K562 (cell line): Measurements from ENCODE around the gene CEP44. TPM values are rescaled to one million over a fixed set of nuclear protein-coding genes. Genes with fewer than 3 reads are reported as not detected.
A peak's percentile ranks its signal among the peaks of the same experiment; 100 is the strongest.

ENCODE experiments used
- ATAC-seq: fragments of 200-7000 bp; cut with Tn5 transposase; 3 replicates; pipeline ENCODE4 v1.9.1; 2020; ENCODE audit warnings: moderate library complexity
- BruUV-seq: library from RNA; stranded (reverse); fragments of 400-500 nt; replicated peaks from 2 replicates; lab custom pipeline; 2021; lab: Mats Ljungman, UMichigan
- CTCF ChIA-PET: fragments of 300-600 bp; formaldehyde crosslinking; extraction: SDS; loops from one replicate; lab custom pipeline; 2021; ENCODE audit warnings: low intra/inter-chr PET ratio; lab: Yijun Ruan, JAX
- POLR2A ChIA-PET: fragments of 300-600, 350-650 bp; sonication (Branson Sonifier 250); formaldehyde crosslinking; extraction: SDS; loops from one replicate; lab custom pipeline; 2021; ENCODE audit warnings: antibody characterized with exemption, inconsistent platforms; lab: Yijun Ruan, JAX
- DNase-seq, 4 experiments: peaks; one replicate each; pipeline versions ENCODE4 v3.0.0 to v3.0.0-alpha.2; 2011 to 2018; ENCODE audit warnings: low spot score in 3 of 4, mixed read lengths in 3 of 4; ENCODE audit errors: extremely low read depth in 1 of 4
- FAIRE-seq: peaks from 2 replicates; lab custom pipeline; 2011; peaks lifted over from hg19 to GRCh38; lab: Jason Lieb, UNC
- H2AFZ ChIP-seq: 2 replicates; pipeline ENCODE4 v1.6.0; 2011; ENCODE audit warnings: low read depth, low read length, control low read depth, inconsistent platforms
- H3K27ac ChIP-seq: fragments of 200-600 bp; 3 replicates; pipeline ENCODE4 v1.8.0; 2011; ENCODE audit warnings: low read depth, mild to moderate bottlenecking, control low read depth, inconsistent platforms, low read length, moderate library complexity, mixed read lengths; ENCODE audit errors: extremely low read depth
- H3K27me3 ChIP-seq, 2 experiments: fragments of 300-600 bp in 1 of 2; 2 replicates in 1 of 2; 3 replicates in 1 of 2; pipeline versions ENCODE4 v1.6.0 to v1.8.0; 2011; ENCODE audit warnings: inconsistent platforms in 2 of 2, low read length in 2 of 2, mild to moderate bottlenecking in 1 of 2, mixed read lengths in 1 of 2, moderate library complexity in 1 of 2; ENCODE audit not compliant: control insufficient read depth in 2 of 2, insufficient read depth in 2 of 2
- H3K36me3 ChIP-seq: fragments of 300-600 bp; 3 replicates; pipeline ENCODE4 v1.8.0; 2011; ENCODE audit warnings: mild to moderate bottlenecking, low read length, inconsistent platforms; ENCODE audit not compliant: control insufficient read depth, insufficient read depth
- H3K4me1 ChIP-seq, 2 experiments: fragments of 200-600 bp in 1 of 2; replicated peaks in 1 of 2; 2 replicates in 1 of 2; 3 replicates in 1 of 2; pipeline versions ENCODE4 v1.5.1 to v1.8.0; 2011; ENCODE audit warnings: inconsistent platforms in 2 of 2, low read length in 2 of 2, mild to moderate bottlenecking in 1 of 2, mixed read lengths in 1 of 2, moderate library complexity in 1 of 2; ENCODE audit not compliant: control insufficient read depth in 2 of 2, insufficient read depth in 2 of 2
- H3K4me2 ChIP-seq: 2 replicates; pipeline ENCODE4 v1.6.1; 2011; ENCODE audit warnings: low read length, control low read depth, inconsistent platforms, mixed read lengths; ENCODE audit not compliant: insufficient read depth
- H3K4me3 ChIP-seq: fragments of 200-600 bp; sonication (generic), shearing (Covaris generic); 2 replicates; pipeline ENCODE4 v1.5.1; 2016; ENCODE audit warnings: control low read depth, inconsistent platforms
- H3K79me2 ChIP-seq: fragments of 200-600 bp; 3 replicates; pipeline ENCODE4 v1.8.0; 2011; ENCODE audit warnings: low read length, inconsistent platforms; ENCODE audit not compliant: control insufficient read depth, insufficient read depth
- H3K9ac ChIP-seq, 2 experiments: 2 replicates each; pipeline versions ENCODE4 v1.6.0 to v1.6.1; 2011; ENCODE audit warnings: low read depth in 2 of 2, low read length in 2 of 2, control low read depth in 1 of 2, inconsistent platforms in 1 of 2, mild to moderate bottlenecking in 1 of 2, mixed read lengths in 1 of 2; ENCODE audit not compliant: insufficient read depth in 1 of 2
- H3K9me1 ChIP-seq: one replicate; pipeline ENCODE4 v1.6.0; 2011; ENCODE audit warnings: inconsistent platforms, mild to moderate bottlenecking, low read length, moderate library complexity; ENCODE audit not compliant: control insufficient read depth, insufficient read depth
- H3K9me3 ChIP-seq: replicated peaks from 2 replicates; pipeline ENCODE4 v1.5.1; 2011; ENCODE audit warnings: low read depth, low read length, inconsistent platforms; ENCODE audit not compliant: control insufficient read depth, insufficient read depth
- H4K20me1 ChIP-seq: replicated peaks from 2 replicates; pipeline ENCODE4 v1.6.1; 2011; ENCODE audit warnings: low read length, inconsistent platforms, mixed read lengths; ENCODE audit not compliant: control insufficient read depth, insufficient read depth
- ARID1B ChIP-seq: fragments of 450-650 bp; IDR thresholded peaks from 2 replicates; pipeline ENCODE4 v1.6.1; 2016; ENCODE audit warnings: antibody characterized with exemption, mild to moderate bottlenecking, inconsistent platforms
- ATF3 ChIP-seq, 2 experiments: fragments of 450-650 bp in 1 of 2; sonication (generic) in 1 of 2; formaldehyde crosslinking in 1 of 2; IDR thresholded peaks in 1 of 2; conservative IDR thresholded peaks in 1 of 2; 2 replicates each; pipeline versions ENCODE4 v1.6.1 to v1.8.1; 2016 to 2023; ENCODE audit warnings: mild to moderate bottlenecking in 2 of 2, moderate library complexity in 2 of 2, inconsistent platforms in 1 of 2, missing genetic modification reagents in 1 of 2
- BDP1 ChIP-seq: IDR thresholded peaks from 3 replicates; pipeline ENCODE4 v1.6.1; 2011; ENCODE audit not compliant: insufficient read length, insufficient read depth
- CAMTA2 ChIP-seq: fragments of 250-450 bp; sonication (Bioruptor Pico); conservative IDR thresholded peaks from 2 replicates; pipeline ENCODE4 v1.5.1; 2022
- CBFA2T2 ChIP-seq: fragments of 450-650 bp; conservative IDR thresholded peaks from 2 replicates; pipeline ENCODE4 v1.6.1; 2017; ENCODE audit warnings: mild to moderate bottlenecking
- CCNT2 ChIP-seq: IDR thresholded peaks from 2 replicates; pipeline ENCODE4 v1.6.1; 2011; ENCODE audit warnings: borderline replicate concordance, low read depth, mild to moderate bottlenecking, moderate library complexity, mixed read lengths, low read length; ENCODE audit not compliant: insufficient read length; ENCODE audit errors: extremely low read depth
- EP300 ChIP-seq: IDR thresholded peaks from 2 replicates; pipeline ENCODE4 v1.6.1; 2012; ENCODE audit warnings: low read length, improper control_type of control experiment
- FOXA1 ChIP-seq: fragments of 450-650 bp; IDR thresholded peaks from 2 replicates; pipeline ENCODE4 v1.6.1; 2016; ENCODE audit warnings: mild to moderate bottlenecking, borderline replicate concordance
- HMBOX1 ChIP-seq: sonication (generic); IDR thresholded peaks from 2 replicates; pipeline ENCODE4 v1.6.1; 2016
- HNRNPLL ChIP-seq: fragments of 200-400 bp; formaldehyde crosslinking; IDR thresholded peaks from 2 replicates; pipeline ENCODE4 v1.6.1; 2017; ENCODE audit warnings: low read length, low read depth, mild to moderate bottlenecking; ENCODE audit not compliant: poor library complexity, severe bottlenecking
- KDM1A ChIP-seq, 2 experiments: fragments of 450-650 bp; IDR thresholded peaks; 2 replicates each; pipeline ENCODE4 v1.6.1; 2016; ENCODE audit warnings: mild to moderate bottlenecking in 2 of 2
- KLF1 ChIP-seq: fragments of 450-650 bp; IDR thresholded peaks from 2 replicates; pipeline ENCODE4 v1.6.1; 2016; ENCODE audit warnings: missing genetic modification characterization, missing compliant biosample characterization
- MAFG ChIP-seq: fragments of 450-650 bp; conservative IDR thresholded peaks from 2 replicates; pipeline ENCODE4 v1.6.1; 2016; ENCODE audit warnings: missing genetic modification characterization, missing compliant biosample characterization
- NELFE ChIP-seq: IDR thresholded peaks from 2 replicates; pipeline ENCODE4 v1.6.1; 2011; ENCODE audit warnings: mild to moderate bottlenecking; ENCODE audit not compliant: insufficient read depth, insufficient read length
- OTX1 ChIP-seq: fragments of 450-650 bp; formaldehyde crosslinking; IDR thresholded peaks from 2 replicates; pipeline ENCODE4 v1.4.0; 2022; ENCODE audit warnings: mild to moderate bottlenecking
- SMARCE1 ChIP-seq: fragments of 450-650 bp; IDR thresholded peaks from 2 replicates; pipeline ENCODE4 v1.7.1; 2016; ENCODE audit warnings: mild to moderate bottlenecking
- TAL1 ChIP-seq: fragments of 450-650 bp; IDR thresholded peaks from 2 replicates; pipeline ENCODE4 v1.6.1; 2016; ENCODE audit warnings: mild to moderate bottlenecking
- ZNF165 ChIP-seq: fragments of 250-450 bp; sonication (Bioruptor Pico); IDR thresholded peaks from 2 replicates; pipeline ENCODE4 v1.4.0; 2020; ENCODE audit warnings: borderline replicate concordance
- WGBS: fragments of 100-300 bp; shearing (Covaris generic); methylation state at CpG from one replicate; pipeline ENCODE4 v1.1.6; 2016; ENCODE audit warnings: low coverage, mixed read lengths; ENCODE audit not compliant: insufficient coverage; ENCODE audit errors: missing lambda C conversion rate; 5-methylcytosine and 5-hydroxymethylcytosine counted together
- in situ Hi-C: fragments of 300-500 bp; cut with MboI; formaldehyde crosslinking; loops from 4 replicates; pipeline ENCODE4 v1.15.0; 2018; ENCODE audit warnings: inconsistent platforms, mixed read lengths
- intact Hi-C: fragments of 100-400 bp; cut with micrococcal nuclease; formaldehyde crosslinking; loops from 2 replicates; pipeline ENCODE4 v1.14.2; 2022
- polyA plus RNA-seq, 8 experiments: library from polyadenylated mRNA; depleted of rRNA in 4 of 8; stranded (reverse) in 5 of 8; unstranded in 3 of 8; fragments of >200 nt; fragmentation: Nextera tagmentation in 2 of 8; fragmentation: Illumina TruSeq in 1 of 8; extraction: Ambion mirVana in 2 of 8; extraction: Trizol in 1 of 8; gene quantifications; 2 replicates each; pipeline versions ENCODE4 v1.2.1 to v1.2.3, GENCODE V29; 2011 to 2014; ENCODE audit warnings: inconsistent platforms in 1 of 8, missing spikeins in 1 of 8
- total RNA-seq, 7 experiments: library from RNA; depleted of rRNA in 6 of 7; stranded (reverse); fragments of >200 nt in 6 of 7; fragmentation: Illumina TruSeq in 2 of 7; extraction: Trizol in 2 of 7; gene quantifications; 2 replicates each; pipeline versions ENCODE4 v1.2.1 to v1.2.3, GENCODE V29; 2011 to 2021; ENCODE audit warnings: low replicate concordance in 1 of 7

Gene CEP44
- total and polyA plus RNA-seq, 9 of the 15 experiments (the other 6 are each of a cell fraction or from before 2014, with no cell fraction given): 19.6 to 45.0 (median 24.4) TPM

- TF ChIP-seq ATF3 (IDR thresholded peaks at IDR 0.05): 0 out of 2 replicates have a peak, but pooled peaks have one; percentile 23
- no peak for TF ChIP-seq ATF3 (CRISPR knock-in tag; conservative IDR thresholded peaks at IDR 0.05)
- no peak for TF ChIP-seq ZNF165 (CRISPR knock-in tag)
- no peak for TF ChIP-seq NELFE
- TF ChIP-seq KLF1 (tag): no peak
- no peak for TF ChIP-seq CAMTA2 (CRISPR knock-in tag)
Observed at GRCh38 chr4:174318829-174319764, 35.4 kb downstream of the CEP44 start (continued).

- H3K36me3 ChIP-seq: peaks cover 24% of the 10 kb centered on the region; the same call in 2 of the 3 replicates
- H3K4me1 ChIP-seq: peaks cover 0 to 16% of the 10 kb centered on the region in 2 experiments; a peak in 2 of 5 replicates
- BruUV-seq: no TSS peak
- 0 out of 4 replicates have a peak overlapping the region, but pooled peaks of 1 of the 2 experiments have one; percentile 4 for H3K9ac ChIP-seq
- no peaks in the 10 kb centered on the region for H3K9me1 ChIP-seq
- FAIRE-seq (peak; percentile 67), DNase-seq (peak in 1 of 4 experiments; percentile 40), ATAC-seq (peak; percentile 74)
- no peaks in the 10 kb centered on the region for H4K20me1 ChIP-seq
- peak overlapping the region; percentile 40 for H3K4me2 ChIP-seq
- no peaks in the 10 kb centered on the region for H3K9me3 ChIP-seq
- H3K4me3 ChIP-seq: no peak overlapping the region
- WGBS: 9% methylated on average over 5 of the region's 5 CpGs
- H3K27ac ChIP-seq: peak overlapping the region; percentile 48
- no peaks in the 10 kb centered on the region for H3K79me2 ChIP-seq
- H3K27me3 ChIP-seq: no peaks in the 10 kb centered on the region
- in situ Hi-C loops (no loop called here), intact Hi-C loops (no loop called here)
- H2AFZ ChIP-seq: no peak overlapping the region
- POLR2A ChIA-PET: no interaction called here
- CTCF ChIA-PET: no interaction called here
- TF ChIP-seq MAFG (tag): no peak
- TF ChIP-seq HNRNPLL: peak; percentile 69
- TF ChIP-seq OTX1: peak; percentile 34; the same call in 1 of the 2 replicates
- peak; percentile 37; a peak in 1 of 4 replicates for TF ChIP-seq KDM1A (IDR thresholded peaks at IDR 0.05)
- TF ChIP-seq EP300: no peak; the same call in 1 of the 2 replicates
- TF ChIP-seq SMARCE1: peak; percentile 78
- no peak; the same call in 1 of the 2 replicates for TF ChIP-seq CBFA2T2
- no peak for TF ChIP-seq BDP1
- peak; percentile 39 for TF ChIP-seq TAL1
- TF ChIP-seq HMBOX1: peak; percentile 47; the same call in 1 of the 2 replicates
- peak; percentile 34 for TF ChIP-seq CCNT2
- peak; percentile 55; the same call in 1 of the 2 replicates for TF ChIP-seq FOXA1
- TF ChIP-seq ARID1B: peak; percentile 76
Observed at GRCh38 chr4:174320494-174321199, 36.9 kb downstream of the CEP44 start.
